Endothelial cell (in vitro differentiated cells): ENCODE measurements around the gene ANAPC10. TPM values are rescaled to one million over a fixed set of nuclear protein-coding genes. Genes with fewer than 3 reads are reported as not detected.

Experiments used
- DNase-seq: peaks from one replicate; pipeline ENCODE4 v3.0.0; 2021; ENCODE audit warnings: low spot score
- H3K27ac Mint-ChIP-seq: one replicate; pipeline ENCODE4 v1.8.0; 2021; ENCODE audit warnings: mixed read lengths, inconsistent platforms; ENCODE audit not compliant: unreplicated experiment
- H3K27me3 Mint-ChIP-seq: one replicate; pipeline ENCODE4 v1.8.0; 2021; ENCODE audit warnings: mild to moderate bottlenecking, moderate library complexity, mixed read lengths, inconsistent platforms; ENCODE audit not compliant: unreplicated experiment
- H3K36me3 Mint-ChIP-seq: one replicate; pipeline ENCODE4 v1.8.0; 2021; ENCODE audit warnings: mild to moderate bottlenecking, low read depth, mixed read lengths, inconsistent platforms; ENCODE audit not compliant: unreplicated experiment
- H3K4me1 Mint-ChIP-seq: one replicate; pipeline ENCODE4 v1.8.0; 2021; ENCODE audit warnings: mild to moderate bottlenecking, mixed read lengths, inconsistent platforms; ENCODE audit not compliant: unreplicated experiment
- H3K4me3 Mint-ChIP-seq: one replicate; pipeline ENCODE4 v1.8.0; 2021; ENCODE audit warnings: mild to moderate bottlenecking, mixed read lengths, inconsistent platforms; ENCODE audit not compliant: unreplicated experiment
- H3K9me3 Mint-ChIP-seq: one replicate; pipeline ENCODE4 v1.8.0; 2021; ENCODE audit warnings: mixed read lengths, inconsistent platforms; ENCODE audit not compliant: unreplicated experiment
- total RNA-seq: library from RNA; stranded (reverse); fragmentation: NEBNext Ultra II Directional; extraction: Animal tissue kit (Norgen Biotek cat#: 25700); gene quantifications from one replicate; pipeline ENCODE4 v1.2.1, GENCODE V29; 2021; ENCODE audit not compliant: unreplicated experiment
- TF ChIP-seq, protein P1 (sequence below): fragments of 200-600 bp; sonication (generic); IDR thresholded peaks from one replicate; pipeline ENCODE4 v1.5.0; 2021; ENCODE audit warnings: antibody characterized with exemption; ENCODE audit not compliant: unreplicated experiment

Gene ANAPC10
- total RNA-seq, 1 donor from 2014 or later = 20.2 TPM

DNA sequence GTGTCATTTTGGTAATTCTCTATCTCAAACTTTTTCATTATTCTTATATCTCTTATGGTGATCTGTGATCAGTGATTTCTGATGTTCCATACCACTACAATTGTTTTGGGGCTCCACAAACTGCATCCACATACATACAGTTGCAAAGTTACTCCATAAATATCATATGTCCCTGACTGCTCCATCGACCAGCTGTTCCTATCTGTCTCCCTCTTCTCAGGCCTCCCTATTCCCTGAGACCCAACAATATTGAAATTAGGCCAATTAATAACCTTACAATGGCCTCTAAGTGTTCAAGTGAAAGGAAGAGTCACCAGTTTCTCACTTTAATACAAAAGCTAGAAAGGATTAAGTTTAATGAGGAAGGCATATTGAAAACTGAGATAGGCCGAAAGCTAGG, 108.7 kb downstream of the ANAPC10 start:
- H3K4me3 Mint-ChIP-seq = no peak overlapping the region
- H3K27ac Mint-ChIP-seq = no peak overlapping the region
- H3K9me3 Mint-ChIP-seq = no peaks in the 10 kb centered on the region

DNA sequence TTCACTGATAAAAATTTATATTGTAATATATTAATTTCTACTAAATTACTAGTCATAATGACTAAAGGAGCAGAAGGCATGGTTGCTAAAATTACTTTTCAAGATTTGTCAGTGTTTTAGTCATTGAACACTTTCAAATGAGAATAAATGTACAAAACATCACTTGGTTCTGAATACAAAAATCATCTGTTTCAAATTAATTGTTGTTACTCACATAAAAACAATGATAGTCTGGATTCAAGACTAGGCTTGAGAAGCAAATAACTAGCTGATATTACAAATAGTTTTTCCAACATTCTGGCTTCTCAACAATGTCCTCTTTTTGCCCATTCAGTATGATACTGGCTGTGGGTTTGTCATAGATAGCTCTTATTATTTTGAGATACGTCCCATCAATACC, 112.5 kb downstream of the ANAPC10 start:
- no peaks in the 10 kb centered on the region for H3K27me3 Mint-ChIP-seq
- TF ChIP-seq, protein P1, sequence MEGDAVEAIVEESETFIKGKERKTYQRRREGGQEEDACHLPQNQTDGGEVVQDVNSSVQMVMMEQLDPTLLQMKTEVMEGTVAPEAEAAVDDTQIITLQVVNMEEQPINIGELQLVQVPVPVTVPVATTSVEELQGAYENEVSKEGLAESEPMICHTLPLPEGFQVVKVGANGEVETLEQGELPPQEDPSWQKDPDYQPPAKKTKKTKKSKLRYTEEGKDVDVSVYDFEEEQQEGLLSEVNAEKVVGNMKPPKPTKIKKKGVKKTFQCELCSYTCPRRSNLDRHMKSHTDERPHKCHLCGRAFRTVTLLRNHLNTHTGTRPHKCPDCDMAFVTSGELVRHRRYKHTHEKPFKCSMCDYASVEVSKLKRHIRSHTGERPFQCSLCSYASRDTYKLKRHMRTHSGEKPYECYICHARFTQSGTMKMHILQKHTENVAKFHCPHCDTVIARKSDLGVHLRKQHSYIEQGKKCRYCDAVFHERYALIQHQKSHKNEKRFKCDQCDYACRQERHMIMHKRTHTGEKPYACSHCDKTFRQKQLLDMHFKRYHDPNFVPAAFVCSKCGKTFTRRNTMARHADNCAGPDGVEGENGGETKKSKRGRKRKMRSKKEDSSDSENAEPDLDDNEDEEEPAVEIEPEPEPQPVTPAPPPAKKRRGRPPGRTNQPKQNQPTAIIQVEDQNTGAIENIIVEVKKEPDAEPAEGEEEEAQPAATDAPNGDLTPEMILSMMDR = no peak
- H3K4me1 Mint-ChIP-seq = peaks cover 4% of the 10 kb centered on the region
- H3K4me3 Mint-ChIP-seq = no peak overlapping the region
- peaks cover 11% of the 10 kb centered on the region for H3K36me3 Mint-ChIP-seq
- DNase-seq = no peak
- H3K9me3 Mint-ChIP-seq = no peaks in the 10 kb centered on the region
- no peak overlapping the region for H3K27ac Mint-ChIP-seq

More for the DNA sequence above, 108.7 kb downstream of the ANAPC10 start:
- peaks cover 10% of the 10 kb centered on the region for H3K36me3 Mint-ChIP-seq
- H3K4me1 Mint-ChIP-seq = peaks cover 2% of the 10 kb centered on the region
- TF ChIP-seq, protein P1 = no peak
- no peaks in the 10 kb centered on the region for H3K27me3 Mint-ChIP-seq
- DNase-seq = no peak

- no peaks in the 10 kb centered on the region for H3K27me3 Mint-ChIP-seq
These were observed 113.0 kb downstream of the ANAPC10 start for GRCh38 chr4:144985014-144985413.

GRCh38 chr4:144984241-144984640, 113.8 kb downstream of the ANAPC10 start:
- DNase-seq = no peak
- H3K27ac Mint-ChIP-seq = no peak overlapping the region
- peaks cover 4% of the 10 kb centered on the region for H3K4me1 Mint-ChIP-seq
- H3K9me3 Mint-ChIP-seq = no peaks in the 10 kb centered on the region
- no peak overlapping the region for H3K4me3 Mint-ChIP-seq
- TF ChIP-seq, protein P1 = no peak
- H3K27me3 Mint-ChIP-seq = no peaks in the 10 kb centered on the region
- peaks cover 11% of the 10 kb centered on the region for H3K36me3 Mint-ChIP-seq

More at GRCh38 chr4:144985014-144985413, 113.0 kb downstream of the ANAPC10 start:
- TF ChIP-seq, protein P1 = no peak
- no peak for DNase-seq
- Mint-ChIP-seq H3K36me3 (peaks cover 11% of the 10 kb centered on the region), H3K27ac (no peak overlapping the region), H3K4me3 (no peak overlapping the region), H3K9me3 (no peaks in the 10 kb centered on the region), H3K4me1 (peaks cover 4% of the 10 kb centered on the region)

GRCh38 chr4:144975718-144976117, 122.3 kb downstream of the ANAPC10 start:
- H3K36me3 Mint-ChIP-seq = peaks cover 3% of the 10 kb centered on the region
- no peaks in the 10 kb centered on the region for H3K27me3 Mint-ChIP-seq
- DNase-seq = no peak
- no peaks in the 10 kb centered on the region for H3K4me1 Mint-ChIP-seq
- H3K4me3 Mint-ChIP-seq = no peak overlapping the region
- no peak overlapping the region for H3K27ac Mint-ChIP-seq
- no peaks in the 10 kb centered on the region for H3K9me3 Mint-ChIP-seq
- TF ChIP-seq, protein P1 = no peak
